Gastroesophageal sphincter (tissue), 3 donors: ENCODE data around the gene PGLYRP4.
"Not testable (repeated sequence)": the region's sequence is repeated elsewhere in the genome, so short reads cannot be mapped to it uniquely, and the experiment has no call there.

Source experiments
- POLR2A ChIP-seq, 2 donors: fragments of 450-650 bp; IDR thresholded peaks; one replicate each; pipeline ENCODE4 v1.6.1; 2017; ENCODE audit warnings: antibody characterized with exemption in 2 of 2, mild to moderate bottlenecking in 2 of 2, moderate library complexity in 1 of 2
- POLR2AphosphoS5 ChIP-seq: sonication (generic); formaldehyde crosslinking; IDR thresholded peaks from one replicate; pipeline ENCODE4 v1.6.1; 2017; ENCODE audit warnings: antibody characterized with exemption
- TF ChIP-seq, protein P1 (sequence below), 4 experiments: fragments of 200-600 bp in 2 of 4; fragments of 450-650 bp in 2 of 4; sonication (generic) in 1 of 4; IDR thresholded peaks; one replicate each; pipeline ENCODE4 v1.5.1; 2017 to 2019; ENCODE audit warnings: antibody characterized with exemption in 4 of 4, mild to moderate bottlenecking in 2 of 4, moderate library complexity in 2 of 4

- not testable (repeated sequence) for TF ChIP-seq POLR2A (IDR thresholded peaks at IDR 0.05); POLR2AphosphoS5
- TF ChIP-seq, protein P1, sequence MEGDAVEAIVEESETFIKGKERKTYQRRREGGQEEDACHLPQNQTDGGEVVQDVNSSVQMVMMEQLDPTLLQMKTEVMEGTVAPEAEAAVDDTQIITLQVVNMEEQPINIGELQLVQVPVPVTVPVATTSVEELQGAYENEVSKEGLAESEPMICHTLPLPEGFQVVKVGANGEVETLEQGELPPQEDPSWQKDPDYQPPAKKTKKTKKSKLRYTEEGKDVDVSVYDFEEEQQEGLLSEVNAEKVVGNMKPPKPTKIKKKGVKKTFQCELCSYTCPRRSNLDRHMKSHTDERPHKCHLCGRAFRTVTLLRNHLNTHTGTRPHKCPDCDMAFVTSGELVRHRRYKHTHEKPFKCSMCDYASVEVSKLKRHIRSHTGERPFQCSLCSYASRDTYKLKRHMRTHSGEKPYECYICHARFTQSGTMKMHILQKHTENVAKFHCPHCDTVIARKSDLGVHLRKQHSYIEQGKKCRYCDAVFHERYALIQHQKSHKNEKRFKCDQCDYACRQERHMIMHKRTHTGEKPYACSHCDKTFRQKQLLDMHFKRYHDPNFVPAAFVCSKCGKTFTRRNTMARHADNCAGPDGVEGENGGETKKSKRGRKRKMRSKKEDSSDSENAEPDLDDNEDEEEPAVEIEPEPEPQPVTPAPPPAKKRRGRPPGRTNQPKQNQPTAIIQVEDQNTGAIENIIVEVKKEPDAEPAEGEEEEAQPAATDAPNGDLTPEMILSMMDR (IDR thresholded peaks at IDR 0.05), result not testable (repeated sequence)
Measured at GRCh38 chr1:153318145-153318544, 30.5 kb downstream of the PGLYRP4 start.
